ENCODE results near the gene DQX1.

DNA sequence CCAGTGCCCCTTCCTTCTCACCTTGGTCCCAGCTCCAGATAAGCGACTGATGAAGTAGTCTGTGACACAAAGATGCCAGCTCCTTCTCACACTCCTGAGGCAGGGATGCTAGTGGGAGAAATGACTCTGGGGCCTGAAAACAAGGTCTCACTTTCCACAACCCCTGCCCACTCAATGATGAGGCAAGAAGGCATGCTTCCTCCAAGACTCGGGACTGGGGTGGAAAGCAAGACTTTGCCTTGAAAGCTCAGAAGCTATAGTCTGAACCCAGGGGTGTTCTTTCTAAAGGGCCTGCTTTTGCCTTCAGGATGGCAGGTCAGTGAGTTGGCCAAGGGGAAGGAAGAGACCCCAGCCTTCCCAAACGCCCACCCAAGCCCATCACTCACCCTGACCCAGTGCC, 44.6 kb downstream of the DQX1 start:
- TF ChIP-seq CTCF (IDR thresholded peaks at IDR 0.05) (no peak), POLR2A (IDR thresholded peaks at IDR 0.05) (no peak)

Data from heart left ventricle (tissue), 13 donors.